Measurements from ENCODE around the gene AP5Z1. TPM values are rescaled to one million over a fixed set of nuclear protein-coding genes. Genes with fewer than 3 reads are reported as not detected.

The AP5Z1 gene
- total and polyA plus RNA-seq, 2 donors (not counting 1 experiment from before 2014, with no cell fraction given) = 99.7 to 113 TPM

DNA sequence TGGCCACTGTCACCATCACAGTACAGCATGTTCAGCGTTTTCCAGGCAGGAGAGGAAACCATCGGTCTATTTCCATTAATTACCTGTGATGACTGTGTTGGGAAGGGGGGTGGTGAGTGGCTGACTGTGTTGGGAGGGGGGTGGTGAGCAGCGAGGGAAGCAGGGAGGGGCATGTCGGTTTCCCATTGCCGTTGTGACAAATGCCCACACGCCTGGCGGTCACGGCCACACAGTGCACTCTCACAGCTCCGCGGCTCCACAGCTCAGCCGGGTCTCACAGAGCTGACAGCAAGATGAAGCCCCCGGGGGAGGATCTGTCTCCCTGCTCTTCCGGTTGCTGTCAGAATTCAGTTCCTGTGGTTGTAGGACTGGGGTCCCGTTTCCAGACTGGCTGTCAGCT lies 39.0 kb downstream of the AP5Z1 start:
- TF ChIP-seq EZH2 (IDR thresholded peaks at IDR 0.05; ENCODE audit: borderline replicate concordance, insufficient read depth, low read depth, low read length, poor library complexity, severe bottlenecking) = no peak
- TF ChIP-seq CTCF (IDR thresholded peaks at IDR 0.05) = no peak
- H3K27me3 Mint-ChIP-seq = peaks cover 25% of the 10 kb centered on the region
- no peak overlapping the region for H2AFZ ChIP-seq (ENCODE audit: insufficient read depth, low read depth, low read length, poor library complexity, severe bottlenecking)
- no peaks in the 10 kb centered on the region for H4K20me1 ChIP-seq (ENCODE audit: control insufficient read depth, insufficient read depth, low read length, poor library complexity, severe bottlenecking)
- no peaks in the 10 kb centered on the region for H3K9me3 Mint-ChIP-seq (ENCODE audit: insufficient read depth)
- H3K4me2 ChIP-seq (replicated peaks; ENCODE audit: low read depth, low read length, poor library complexity, severe bottlenecking) = no peak overlapping the region
- no peaks in the 10 kb centered on the region for H3K79me2 ChIP-seq (ENCODE audit: control insufficient read depth, insufficient read depth, low read length)
- intact Hi-C loops (cut with micrococcal nuclease) = no loop called here
- peaks cover 6 to 9% of the 10 kb centered on the region in 2 donors for H3K4me1 ChIP-seq (ENCODE audit: control insufficient read depth in 2 of 2, insufficient read depth in 2 of 2, low read length in 2 of 2)
- no peak overlapping the region for H3K27ac ChIP-seq (ENCODE audit: low read length in 2 of 2)
- no peaks in the 10 kb centered on the region for H3K36me3 ChIP-seq (replicated peaks in 1 of 2; ENCODE audit: control extremely low read depth in 1 of 2, control insufficient read depth in 1 of 2, extremely low read depth in 1 of 2, insufficient read depth in 2 of 2, low read length in 1 of 2)
- H3K27ac Mint-ChIP-seq = no peak overlapping the region
- H3K9me3 ChIP-seq (ENCODE audit: control extremely low read depth in 1 of 3, control insufficient read depth in 2 of 3, insufficient read depth in 1 of 3, low read length in 2 of 3) = peaks cover 0 to 22% (median 2%) of the 10 kb centered on the region in 3 donors
- DNase-seq (no peak), ATAC-seq (ENCODE audit: low read depth) (no peak)
- H3K27me3 ChIP-seq (replicated peaks in 1 of 4; ENCODE audit: control extremely low read depth in 1 of 4, control insufficient read depth in 3 of 4, insufficient read depth in 4 of 4, low read length in 3 of 4) = peaks cover 0 to 51% (median 9%) of the 10 kb centered on the region in 4 experiments
- no peak overlapping the region for H3K4me3 ChIP-seq (ENCODE audit: control extremely low read depth in 1 of 5, extremely low read depth in 1 of 5, insufficient read depth in 1 of 5, low read depth in 2 of 5, low read length in 4 of 5)
- H3K4me1 Mint-ChIP-seq = peaks cover 6% of the 10 kb centered on the region
- ChIA-PET CTCF (interaction anchor here (1.7 kb wide), 1 partner anchor 16 kb away, joined by 5 read pairs; no protein-coding TSS in a partner anchor), POLR2A (no interaction called here)
- 12% methylated on average over 12 of the region's 14 CpGs for WGBS (ENCODE audit: insufficient coverage)
- no peak overlapping the region for H3K9ac ChIP-seq (ENCODE audit: low read length)
- no peak overlapping the region for H3K4me3 Mint-ChIP-seq

GRCh38 chr7:4815121-4815520 lies 39.7 kb downstream of the AP5Z1 start:
- CTCF ChIA-PET = interaction anchor here (1.7 kb wide), 1 partner anchor 17 kb away, joined by 5 read pairs; no protein-coding TSS in a partner anchor
- Mint-ChIP-seq H3K9me3 (ENCODE audit: insufficient read depth) (no peaks in the 10 kb centered on the region), H3K4me1 (peaks cover 3% of the 10 kb centered on the region), H3K4me3 (no peak overlapping the region), H3K27ac (no peak overlapping the region), H3K27me3 (peaks cover 29% of the 10 kb centered on the region)
- Histone ChIP-seq H3K9me3 (ENCODE audit: control extremely low read depth in 1 of 3, control insufficient read depth in 2 of 3, insufficient read depth in 1 of 3, low read length in 2 of 3) (peaks cover 0 to 22% (median 2%) of the 10 kb centered on the region in 3 donors), H3K4me3 (ENCODE audit: control extremely low read depth in 1 of 5, extremely low read depth in 1 of 5, insufficient read depth in 1 of 5, low read depth in 2 of 5, low read length in 4 of 5) (no peak overlapping the region), H3K27me3 (replicated peaks in 1 of 4; ENCODE audit: control extremely low read depth in 1 of 4, control insufficient read depth in 3 of 4, insufficient read depth in 4 of 4, low read length in 3 of 4) (peaks cover 0 to 44% (median 6%) of the 10 kb centered on the region in 4 experiments), H3K36me3 (replicated peaks in 1 of 2; ENCODE audit: control extremely low read depth in 1 of 2, control insufficient read depth in 1 of 2, extremely low read depth in 1 of 2, insufficient read depth in 2 of 2, low read length in 1 of 2) (no peaks in the 10 kb centered on the region), H3K79me2 (ENCODE audit: control insufficient read depth, insufficient read depth, low read length) (no peaks in the 10 kb centered on the region), H3K4me1 (ENCODE audit: control insufficient read depth in 2 of 2, insufficient read depth in 2 of 2, low read length in 2 of 2) (peaks cover under 1 to 2% of the 10 kb centered on the region in 2 donors), H3K9ac (ENCODE audit: low read length) (no peak overlapping the region), H3K4me2 (replicated peaks; ENCODE audit: low read depth, low read length, poor library complexity, severe bottlenecking) (no peak overlapping the region), H4K20me1 (ENCODE audit: control insufficient read depth, insufficient read depth, low read length, poor library complexity, severe bottlenecking) (no peaks in the 10 kb centered on the region), H3K27ac (ENCODE audit: low read length in 2 of 2) (no peak overlapping the region), H2AFZ (ENCODE audit: insufficient read depth, low read depth, low read length, poor library complexity, severe bottlenecking) (no peak overlapping the region)
- POLR2A ChIA-PET = no interaction called here
- intact Hi-C loops (cut with micrococcal nuclease) = no loop called here
- DNase-seq = no peak
- TF ChIP-seq CTCF (IDR thresholded peaks at IDR 0.05) (no peak), EZH2 (IDR thresholded peaks at IDR 0.05; ENCODE audit: borderline replicate concordance, insufficient read depth, low read depth, low read length, poor library complexity, severe bottlenecking) (no peak)
- ATAC-seq (ENCODE audit: low read depth) = no peak
- WGBS (ENCODE audit: insufficient coverage) = 98% methylated on average over 14 of the region's 14 CpGs

All from B cell (primary cell).